GM19463 (cell line): ENCODE measurements around the gene SLC7A14.
"Not testable (repeated sequence)": the region's sequence is repeated elsewhere in the genome, so short reads cannot be mapped to it uniquely, and the experiment has no call there.

Experiments
- ATAC-seq: cut with Tn5 transposase; IDR thresholded peaks from one replicate; pipeline ENCODE4 v1.9.1; 2021; ENCODE audit warnings: mild to moderate bottlenecking, moderate library complexity; ENCODE audit not compliant: unreplicated experiment

Gene SLC7A14

GRCh38 chr3:170594528-170594927 lies 8.7 kb upstream of the SLC7A14 start:
- no peak for ATAC-seq

- no peak for ATAC-seq
Measured at GRCh38 chr3:170593634-170594033, 7.8 kb upstream of the SLC7A14 start.

GRCh38 chr3:170589113-170589512 lies 3.2 kb upstream of the SLC7A14 start:
- ATAC-seq: no peak

GRCh38 chr3:170585008-170585936 lies 603 bp downstream of the SLC7A14 start:
- ATAC-seq: no peak

- no peak for ATAC-seq
Measured at GRCh38 chr3:170584585-170585007, 1.3 kb downstream of the SLC7A14 start.

- ATAC-seq: no peak
Measured at GRCh38 chr3:170579646-170580045, 6.2 kb downstream of the SLC7A14 start.

GRCh38 chr3:170572665-170573253 lies 13.1 kb downstream of the SLC7A14 start:
- peak; percentile 99 for ATAC-seq

- ATAC-seq: not testable (repeated sequence)
Measured at GRCh38 chr3:170567598-170567997, 18.3 kb downstream of the SLC7A14 start.

GRCh38 chr3:170566413-170566812 lies 19.5 kb downstream of the SLC7A14 start:
- ATAC-seq: no peak

- no peak for ATAC-seq
Measured at GRCh38 chr3:170565495-170565894, 20.4 kb downstream of the SLC7A14 start.

GRCh38 chr3:170564664-170565063 lies 21.2 kb downstream of the SLC7A14 start:
- no peak for ATAC-seq

GRCh38 chr3:170563712-170564423 lies 22.0 kb downstream of the SLC7A14 start:
- ATAC-seq: peak; percentile 89

GRCh38 chr3:170562080-170562479 lies 23.8 kb downstream of the SLC7A14 start:
- ATAC-seq: no peak

- ATAC-seq: no peak
Measured at GRCh38 chr3:170560717-170561382, 25.0 kb downstream of the SLC7A14 start.

GRCh38 chr3:170560296-170560695 lies 25.6 kb downstream of the SLC7A14 start:
- ATAC-seq: no peak

GRCh38 chr3:170558427-170558826 lies 27.4 kb downstream of the SLC7A14 start:
- no peak for ATAC-seq

GRCh38 chr3:170555329-170555728 lies 30.5 kb downstream of the SLC7A14 start:
- no peak for ATAC-seq

GRCh38 chr3:170553788-170554757 lies 31.8 kb downstream of the SLC7A14 start:
- ATAC-seq: no peak

GRCh38 chr3:170551252-170551651 lies 34.6 kb downstream of the SLC7A14 start:
- no peak for ATAC-seq

- no peak for ATAC-seq
Measured at GRCh38 chr3:170542704-170543103, 43.2 kb downstream of the SLC7A14 start.
